Endothelial cell of umbilical vein (primary cell): Measurements from ENCODE around the gene GPR155. TPM values are rescaled to one million over a fixed set of nuclear protein-coding genes. Genes with fewer than 3 reads are reported as not detected.

Experiments
- BruUV-seq: library from RNA; stranded (reverse); fragments of 400-500 nt; replicated peaks from 2 replicates; lab custom pipeline; 2021; lab: Mats Ljungman, UMichigan
- CTCF ChIA-PET: fragments of 300-600, 350-600 bp; sonication (Branson Sonifier 250); formaldehyde crosslinking; loops from one replicate; lab custom pipeline; 2021; ENCODE audit warnings: antibody characterized with exemption, inconsistent platforms; lab: Charles Lee
- POLR2A ChIA-PET: fragments of 300-600, 350-600 bp; sonication (Branson Sonifier 250); formaldehyde crosslinking; loops from one replicate; lab custom pipeline; 2021; ENCODE audit warnings: antibody characterized with exemption, inconsistent platforms; lab: Charles Lee
- DNase-seq: peaks from one replicate; pipeline ENCODE4 v3.0.0-alpha.2; 2011; ENCODE audit warnings: low read depth, low spot score
- FAIRE-seq: peaks from 2 replicates; lab custom pipeline; 2011; peaks lifted over from hg19 to GRCh38; lab: Jason Lieb, UNC
- H2AFZ ChIP-seq: 2 replicates; pipeline ENCODE4 v1.6.0; 2012; ENCODE audit warnings: low read depth, low read length, control low read depth, inconsistent platforms
- H3K27ac ChIP-seq: 2 replicates; pipeline ENCODE4 v1.5.1; 2011; ENCODE audit warnings: low read depth, mild to moderate bottlenecking, control low read depth, low read length, moderate library complexity; ENCODE audit not compliant: insufficient read depth
- H3K27me3 ChIP-seq, 2 experiments: 2 replicates each; pipeline versions ENCODE4 v1.6.0 to v1.6.1; 2011; ENCODE audit warnings: low read length in 2 of 2, mixed read lengths in 1 of 2; ENCODE audit not compliant: control insufficient read depth in 2 of 2, insufficient read depth in 2 of 2
- H3K36me3 ChIP-seq, 2 experiments: 2 replicates in 1 of 2; 3 replicates in 1 of 2; pipeline ENCODE4 v1.5.1; 2011; ENCODE audit warnings: low read length in 2 of 2, mild to moderate bottlenecking in 1 of 2, moderate library complexity in 1 of 2; ENCODE audit not compliant: control insufficient read depth in 2 of 2, insufficient read depth in 2 of 2; ENCODE audit errors: extremely low read depth in 1 of 2
- H3K4me1 ChIP-seq: 3 replicates; pipeline ENCODE4 v1.5.1; 2011; ENCODE audit warnings: mild to moderate bottlenecking, low read length; ENCODE audit not compliant: control insufficient read depth, insufficient read depth; ENCODE audit errors: extremely low read depth
- H3K4me2 ChIP-seq: 2 replicates; pipeline ENCODE4 v1.6.1; 2011; ENCODE audit warnings: low read length, control low read depth, mixed read lengths; ENCODE audit not compliant: insufficient read depth
- H3K4me3 ChIP-seq, 3 experiments: fragments of 200-600 bp in 1 of 3; sonication (generic), shearing (Covaris generic) in 1 of 3; replicated peaks in 1 of 3; 2 replicates each; pipeline ENCODE4 v1.5.1; 2011 to 2016; ENCODE audit warnings: control low read depth in 3 of 3, low read length in 3 of 3, mild to moderate bottlenecking in 2 of 3, inconsistent platforms in 1 of 3, low read depth in 1 of 3, moderate library complexity in 1 of 3; ENCODE audit not compliant: insufficient read depth in 1 of 3
- H3K79me2 ChIP-seq: 2 replicates; pipeline ENCODE4 v1.6.0; 2012; ENCODE audit warnings: low read length, inconsistent platforms; ENCODE audit not compliant: control insufficient read depth, insufficient read depth
- H3K9ac ChIP-seq: replicated peaks from 2 replicates; pipeline ENCODE3; 2011; ENCODE audit warnings: low read length, control low read depth; ENCODE audit not compliant: insufficient read depth; ENCODE audit errors: extremely low read depth
- H3K9me1 ChIP-seq: replicated peaks from 3 replicates; pipeline ENCODE4 v1.6.0; 2011; ENCODE audit warnings: mild to moderate bottlenecking, low read length; ENCODE audit not compliant: control insufficient read depth, insufficient read depth; ENCODE audit errors: extremely low read depth
- H3K9me3 ChIP-seq: replicated peaks from 2 replicates; pipeline ENCODE4 v1.5.1; 2012; ENCODE audit warnings: low read length, inconsistent platforms; ENCODE audit not compliant: control insufficient read depth, insufficient read depth
- H4K20me1 ChIP-seq: replicated peaks from 2 replicates; pipeline ENCODE3; 2011; ENCODE audit warnings: mild to moderate bottlenecking, low read length; ENCODE audit not compliant: control insufficient read depth, insufficient read depth; ENCODE audit errors: extremely low read depth
- EZH2 ChIP-seq: IDR thresholded peaks from 2 replicates; pipeline ENCODE4 v1.6.1; 2012; ENCODE audit warnings: borderline replicate concordance, low read depth, mild to moderate bottlenecking, moderate library complexity, low read length, inconsistent platforms; ENCODE audit not compliant: severe bottlenecking
- FOS ChIP-seq: IDR thresholded peaks from 2 replicates; pipeline ENCODE4 v1.6.1; 2011; ENCODE audit warnings: mild to moderate bottlenecking, low read length, moderate library complexity, borderline replicate concordance; ENCODE audit not compliant: insufficient read depth
- GATA2 ChIP-seq: IDR thresholded peaks from 2 replicates; pipeline ENCODE4 v1.7.0; 2011; ENCODE audit warnings: low read depth, mild to moderate bottlenecking, moderate library complexity, mixed read lengths, low read length; ENCODE audit not compliant: insufficient read length, insufficient read depth
- JUN ChIP-seq: IDR thresholded peaks from 2 replicates; pipeline ENCODE4 v1.6.1; 2011; ENCODE audit warnings: borderline replicate concordance, low read depth; ENCODE audit not compliant: insufficient read length, insufficient read depth
- MYC ChIP-seq: IDR thresholded peaks from one replicate; pipeline ENCODE4 v1.6.1; 2011; ENCODE audit warnings: mild to moderate bottlenecking, low read depth, low read length
- POLR2A ChIP-seq: IDR thresholded peaks from 2 replicates; pipeline ENCODE4 v1.6.1; 2012; ENCODE audit warnings: low read depth, mild to moderate bottlenecking, control low read depth, low read length
- POLR2AphosphoS5 ChIP-seq: IDR thresholded peaks from 2 replicates; pipeline ENCODE4 v1.6.1; 2012; ENCODE audit warnings: low read depth, mild to moderate bottlenecking, control low read depth, low read length, moderate library complexity; ENCODE audit not compliant: insufficient read depth
- dilution Hi-C: fragments of 300-500 bp; cut with MboI; formaldehyde crosslinking; loops from one replicate; pipeline ENCODE4 v1.15.0; 2019; ENCODE audit warnings: low sequenced_read_pairs; ENCODE audit not compliant: extremely low pct_ligation_motif_present
- intact Hi-C: fragments of 100-400 bp; cut with micrococcal nuclease; formaldehyde crosslinking; loops from one replicate; pipeline ENCODE4 v1.10.0; 2022
- polyA plus RNA-seq, 4 experiments: library from polyadenylated mRNA; depleted of rRNA in 3 of 4; stranded (reverse) in 3 of 4; unstranded in 1 of 4; fragments of >200 nt; gene quantifications; 2 replicates each; pipeline versions ENCODE4 v1.2.1 to v1.2.3, GENCODE V29; 2011 to 2012; ENCODE audit warnings: missing spikeins in 1 of 4
- total RNA-seq: library from RNA; stranded (reverse); gene quantifications from 2 replicates; pipeline ENCODE4 v1.2.3, GENCODE V29; 2021
- TF ChIP-seq, protein P1 (sequence below), 2 donors: IDR thresholded peaks; 1 replicate in 1 of 2; 2 replicates in 1 of 2; pipeline ENCODE4 v1.5.1; 2011; ENCODE audit warnings: low read length in 2 of 2, mild to moderate bottlenecking in 2 of 2, moderate library complexity in 2 of 2, control low read depth in 1 of 2, inconsistent platforms in 1 of 2, low read depth in 1 of 2; ENCODE audit not compliant: insufficient read depth in 1 of 2; ENCODE audit errors: extremely low read depth in 1 of 2
- TF ChIP-seq, protein P2 (sequence below): IDR thresholded peaks from 2 replicates; pipeline ENCODE4 v1.6.1; 2011; ENCODE audit not compliant: insufficient read depth, insufficient read length

Gene GPR155
- total and polyA plus RNA-seq, 2 donors (not counting 3 experiments of a cell fraction or from before 2014, with no cell fraction given), result 0.62 to 1.7 TPM

- DNase-seq (no peak), FAIRE-seq (no peak)
- Histone ChIP-seq H2AFZ (no peak overlapping the region), H3K27ac (no peak overlapping the region), H3K36me3 (no peaks in the 10 kb centered on the region), H3K4me1 (no peaks in the 10 kb centered on the region), H3K9ac (no peak overlapping the region), H3K4me2 (no peak overlapping the region), H4K20me1 (no peaks in the 10 kb centered on the region), H3K27me3 (peaks cover 0 to 2% of the 10 kb centered on the region in 2 experiments), H3K4me3 (no peak overlapping the region), H3K79me2 (no peaks in the 10 kb centered on the region), H3K9me3 (no peaks in the 10 kb centered on the region), H3K9me1 (no peaks in the 10 kb centered on the region)
- intact Hi-C loops, result no loop called here
- ChIA-PET CTCF (no interaction called here), POLR2A (no interaction called here)
- dilution Hi-C loops, result no loop called here
- no TSS peak for BruUV-seq
- no peak for TF ChIP-seq GATA2
Observed at GRCh38 chr2:174529916-174530315, 43.1 kb upstream of the GPR155 start.

- no peaks in the 10 kb centered on the region for H3K79me2 ChIP-seq
- H3K27me3 ChIP-seq, result peaks cover 4 to 5% of the 10 kb centered on the region in 2 experiments
- no peaks in the 10 kb centered on the region for H4K20me1 ChIP-seq
- FAIRE-seq (no peak), DNase-seq (no peak)
- no peak overlapping the region for H2AFZ ChIP-seq
- no peaks in the 10 kb centered on the region for H3K36me3 ChIP-seq
- dilution Hi-C loops, result no loop called here
- POLR2A ChIA-PET, result no interaction called here
- H3K9me1 ChIP-seq, result no peaks in the 10 kb centered on the region
- H3K9me3 ChIP-seq, result no peaks in the 10 kb centered on the region
- no TSS peak for BruUV-seq
- intact Hi-C loops, result no loop called here
- no peak overlapping the region for H3K4me3 ChIP-seq
- H3K9ac ChIP-seq, result no peak overlapping the region
- CTCF ChIA-PET, result interaction anchor here (2.0 kb wide), 1 partner anchor 19 kb away, joined by 5 read pairs; no protein-coding TSS in a partner anchor
- H3K4me2 ChIP-seq, result no peak overlapping the region
- TF ChIP-seq EZH2 (no peak), JUN (no peak), GATA2 (no peak), FOS (no peak), POLR2AphosphoS5 (no peak), POLR2A (no peak), MYC (no peak)
- TF ChIP-seq, protein P1, sequence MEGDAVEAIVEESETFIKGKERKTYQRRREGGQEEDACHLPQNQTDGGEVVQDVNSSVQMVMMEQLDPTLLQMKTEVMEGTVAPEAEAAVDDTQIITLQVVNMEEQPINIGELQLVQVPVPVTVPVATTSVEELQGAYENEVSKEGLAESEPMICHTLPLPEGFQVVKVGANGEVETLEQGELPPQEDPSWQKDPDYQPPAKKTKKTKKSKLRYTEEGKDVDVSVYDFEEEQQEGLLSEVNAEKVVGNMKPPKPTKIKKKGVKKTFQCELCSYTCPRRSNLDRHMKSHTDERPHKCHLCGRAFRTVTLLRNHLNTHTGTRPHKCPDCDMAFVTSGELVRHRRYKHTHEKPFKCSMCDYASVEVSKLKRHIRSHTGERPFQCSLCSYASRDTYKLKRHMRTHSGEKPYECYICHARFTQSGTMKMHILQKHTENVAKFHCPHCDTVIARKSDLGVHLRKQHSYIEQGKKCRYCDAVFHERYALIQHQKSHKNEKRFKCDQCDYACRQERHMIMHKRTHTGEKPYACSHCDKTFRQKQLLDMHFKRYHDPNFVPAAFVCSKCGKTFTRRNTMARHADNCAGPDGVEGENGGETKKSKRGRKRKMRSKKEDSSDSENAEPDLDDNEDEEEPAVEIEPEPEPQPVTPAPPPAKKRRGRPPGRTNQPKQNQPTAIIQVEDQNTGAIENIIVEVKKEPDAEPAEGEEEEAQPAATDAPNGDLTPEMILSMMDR (IDR thresholded peaks at IDR 0.05; ENCODE audit: extremely low read depth in 1 of 2, insufficient read depth in 1 of 2, low read depth in 1 of 2, low read length in 2 of 2), result no peak
- TF ChIP-seq, protein P2, sequence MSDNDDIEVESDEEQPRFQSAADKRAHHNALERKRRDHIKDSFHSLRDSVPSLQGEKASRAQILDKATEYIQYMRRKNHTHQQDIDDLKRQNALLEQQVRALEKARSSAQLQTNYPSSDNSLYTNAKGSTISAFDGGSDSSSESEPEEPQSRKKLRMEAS, result no peak
- no peak overlapping the region for H3K27ac ChIP-seq
- H3K4me1 ChIP-seq, result no peaks in the 10 kb centered on the region
Observed at GRCh38 chr2:174527959-174528358, 41.1 kb upstream of the GPR155 start.
